Measurements from ENCODE around the gene USP36. TPM values are rescaled to one million over a fixed set of nuclear protein-coding genes. Genes with fewer than 3 reads are reported as not detected.

The USP36 gene
- total and polyA plus RNA-seq, 7 donors: 14.0 to 40.5 (median 24.2) TPM

GRCh38 chr17:78822552-78822951 is 18.1 kb downstream of the USP36 start:
- no peak overlapping the region for H3K27ac ChIP-seq
- no peaks in the 10 kb centered on the region for H3K9me3 ChIP-seq
- intact Hi-C loops (cut with DNase I): no loop called here
- H3K4me3 ChIP-seq: no peak overlapping the region
- H3K4me1 ChIP-seq: no peaks in the 10 kb centered on the region
- H3K27me3 ChIP-seq (ENCODE audit: insufficient read depth in 3 of 3, low read length in 2 of 3): no peaks in the 10 kb centered on the region
- DNase-seq (peak in 1 of 2 donors; percentile 51), ATAC-seq (no peak)
- WGBS, 3 donors: 92 to 97% (median 93%) methylated on average over 14 of the region's 14 CpGs
- TF ChIP-seq CTCF (IDR thresholded peaks at IDR 0.05): no peak
- peaks cover 5 to 99% of the 10 kb centered on the region in 2 donors for H3K36me3 ChIP-seq (ENCODE audit: insufficient read depth in 1 of 2, low read depth in 1 of 2)

DNA sequence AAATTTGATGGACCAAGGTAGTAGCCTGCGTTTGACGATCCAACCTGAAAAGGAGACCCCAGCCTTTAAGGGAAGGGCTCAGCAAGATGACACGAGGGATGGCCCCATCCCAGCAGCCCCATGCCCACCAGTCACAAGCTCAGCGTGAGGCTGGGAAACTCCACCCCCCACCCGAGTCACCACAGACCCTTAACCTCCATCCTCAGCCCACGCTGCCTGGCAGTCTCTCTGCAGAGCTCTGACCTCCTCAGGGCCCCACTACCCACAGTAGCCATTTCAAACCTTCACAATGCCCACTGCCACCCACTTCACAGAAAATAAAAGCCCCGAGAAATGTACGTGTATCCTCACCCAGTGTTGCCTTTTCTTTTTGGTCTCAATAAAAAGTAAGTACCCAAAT is 18.7 kb downstream of the USP36 start:
- peak in 1 of 2 donors; percentile 26 for DNase-seq
- Histone ChIP-seq H3K4me3 (no peak overlapping the region), H3K27me3 (ENCODE audit: insufficient read depth in 3 of 3, low read length in 2 of 3) (no peaks in the 10 kb centered on the region), H3K9me3 (no peaks in the 10 kb centered on the region), H3K4me1 (no peaks in the 10 kb centered on the region), H3K36me3 (ENCODE audit: insufficient read depth in 1 of 2, low read depth in 1 of 2) (peaks cover 6 to 99% of the 10 kb centered on the region in 2 donors), H3K27ac (no peak overlapping the region)
- TF ChIP-seq CTCF (IDR thresholded peaks at IDR 0.05): no peak
- intact Hi-C loops (cut with DNase I): no loop called here
- ATAC-seq: no peak
- 92 to 95% (median 94%) methylated on average over 8 of the region's 8 CpGs for WGBS, 3 donors

GRCh38 chr17:78820841-78821240 is 19.8 kb downstream of the USP36 start:
- H3K27me3 ChIP-seq (ENCODE audit: insufficient read depth in 3 of 3, low read length in 2 of 3): no peaks in the 10 kb centered on the region
- no peaks in the 10 kb centered on the region for H3K9me3 ChIP-seq
- H3K4me3 ChIP-seq: no peak overlapping the region
- DNase-seq (peak in 1 of 2 donors; percentile 28), ATAC-seq (no peak)
- no peaks in the 10 kb centered on the region for H3K4me1 ChIP-seq
- H3K27ac ChIP-seq: no peak overlapping the region
- WGBS, 3 donors: 89 to 96% (median 92%) methylated on average over 13 of the region's 13 CpGs
- peaks cover 8 to 99% of the 10 kb centered on the region in 2 donors for H3K36me3 ChIP-seq (ENCODE audit: insufficient read depth in 1 of 2, low read depth in 1 of 2)
- TF ChIP-seq CTCF (IDR thresholded peaks at IDR 0.05): no peak
- intact Hi-C loops (cut with DNase I): no loop called here

- 93 to 95% (median 94%) methylated on average over 18 of the region's 18 CpGs for WGBS, 3 donors
- Histone ChIP-seq H3K27ac (peak overlapping the region; percentile 6), H3K4me1 (no peaks in the 10 kb centered on the region), H3K9me3 (no peaks in the 10 kb centered on the region), H3K27me3 (ENCODE audit: insufficient read depth in 3 of 3, low read length in 2 of 3) (no peaks in the 10 kb centered on the region), H3K36me3 (ENCODE audit: insufficient read depth in 1 of 2, low read depth in 1 of 2) (peaks cover 11 to 99% of the 10 kb centered on the region in 2 donors), H3K4me3 (no peak overlapping the region)
- intact Hi-C loops (cut with DNase I): no loop called here
- DNase-seq: peak in 1 of 2 donors; percentile 30
- no peak for ATAC-seq
- no peak for TF ChIP-seq CTCF (IDR thresholded peaks at IDR 0.05)
These were observed 20.5 kb downstream of the USP36 start for GRCh38 chr17:78819806-78820792.
